ENCODE data around the gene GREB1.

DNA sequence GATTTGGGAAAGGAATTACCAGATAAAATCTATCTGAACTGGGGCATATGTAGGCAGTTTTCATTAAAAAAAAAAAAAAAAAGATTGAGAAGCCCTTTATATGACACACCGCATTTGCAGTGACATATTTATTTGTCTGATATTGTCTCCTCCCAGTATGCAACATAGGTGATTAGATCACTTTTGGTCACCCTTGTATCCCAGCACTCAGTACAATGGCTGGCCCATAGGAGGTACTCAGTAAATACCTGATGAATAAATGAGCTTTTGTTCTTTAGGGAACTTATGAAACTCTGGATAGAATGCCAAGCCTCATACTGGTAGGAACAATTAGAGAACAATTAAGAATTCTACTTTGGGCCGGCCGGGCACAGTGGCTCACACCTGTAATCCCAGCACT, 45.0 kb upstream of the GREB1 start:
- TF ChIP-seq, protein P1, sequence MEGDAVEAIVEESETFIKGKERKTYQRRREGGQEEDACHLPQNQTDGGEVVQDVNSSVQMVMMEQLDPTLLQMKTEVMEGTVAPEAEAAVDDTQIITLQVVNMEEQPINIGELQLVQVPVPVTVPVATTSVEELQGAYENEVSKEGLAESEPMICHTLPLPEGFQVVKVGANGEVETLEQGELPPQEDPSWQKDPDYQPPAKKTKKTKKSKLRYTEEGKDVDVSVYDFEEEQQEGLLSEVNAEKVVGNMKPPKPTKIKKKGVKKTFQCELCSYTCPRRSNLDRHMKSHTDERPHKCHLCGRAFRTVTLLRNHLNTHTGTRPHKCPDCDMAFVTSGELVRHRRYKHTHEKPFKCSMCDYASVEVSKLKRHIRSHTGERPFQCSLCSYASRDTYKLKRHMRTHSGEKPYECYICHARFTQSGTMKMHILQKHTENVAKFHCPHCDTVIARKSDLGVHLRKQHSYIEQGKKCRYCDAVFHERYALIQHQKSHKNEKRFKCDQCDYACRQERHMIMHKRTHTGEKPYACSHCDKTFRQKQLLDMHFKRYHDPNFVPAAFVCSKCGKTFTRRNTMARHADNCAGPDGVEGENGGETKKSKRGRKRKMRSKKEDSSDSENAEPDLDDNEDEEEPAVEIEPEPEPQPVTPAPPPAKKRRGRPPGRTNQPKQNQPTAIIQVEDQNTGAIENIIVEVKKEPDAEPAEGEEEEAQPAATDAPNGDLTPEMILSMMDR (IDR thresholded peaks at IDR 0.05; ENCODE audit: insufficient read depth, low read length, poor library complexity, severe bottlenecking) = no peak
- no peak for TF ChIP-seq EZH2phosphoT487 (conservative IDR thresholded peaks at IDR 0.05; ENCODE audit: low read length)
